Right lobe of liver (tissue), 6 donors: Measurements from ENCODE around the gene SLF2. TPM values are rescaled to one million over a fixed set of nuclear protein-coding genes. Genes with fewer than 3 reads are reported as not detected.

Experiments
- ATAC-seq, 4 donors: fragments of 200-7000 bp; cut with Tn5 transposase; one replicate each; pipeline ENCODE4 v1.9.1; 2020; ENCODE audit warnings: mild to moderate bottlenecking in 4 of 4, moderate library complexity in 4 of 4
- DNase-seq, 3 donors: peaks; one replicate each; pipeline ENCODE4 v3.0.0-alpha.2; 2020
- H3K27ac ChIP-seq, 3 donors: fragments of 200-600 bp; one replicate each; pipeline ENCODE4 v1.8.0; 2022
- H3K27me3 ChIP-seq, 2 donors: fragments of 200-600 bp; one replicate each; pipeline ENCODE4 v1.8.0; 2022
- H3K36me3 ChIP-seq, 4 donors: fragments of 200-600 bp; sonication (generic) in 1 of 4; one replicate each; pipeline versions ENCODE4 v1.5.1 to v1.8.0; 2017 to 2022; ENCODE audit warnings: control low read depth in 1 of 4
- H3K4me1 ChIP-seq, 4 donors: fragments of 200-600 bp; sonication (generic) in 1 of 4; one replicate each; pipeline versions ENCODE4 v1.5.1 to v1.8.0; 2017 to 2022; ENCODE audit warnings: control low read depth in 1 of 4
- H3K4me3 ChIP-seq, 3 donors: fragments of 200-600 bp; one replicate each; pipeline ENCODE4 v1.8.0; 2022
- H3K9me3 ChIP-seq, 4 donors: fragments of 200-600 bp; sonication (generic) in 1 of 4; one replicate each; pipeline versions ENCODE4 v1.5.1 to v1.8.0; 2017 to 2022; ENCODE audit warnings: control low read depth in 1 of 4
- POLR2A ChIP-seq: fragments of 450-650 bp; IDR thresholded peaks from one replicate; pipeline ENCODE4 v1.6.1; 2017; ENCODE audit warnings: antibody characterized with exemption, mild to moderate bottlenecking
- WGBS: methylation state at CpG from one replicate; pipeline ENCODE4 v1.1.6; 2018; ENCODE audit warnings: low coverage, low lambda C conversion rate; ENCODE audit not compliant: insufficient coverage; ENCODE audit errors: missing lambda C conversion rate; 5-methylcytosine and 5-hydroxymethylcytosine counted together
- intact Hi-C, 2 donors: fragments of 100-400 bp; cut with DNase I; formaldehyde crosslinking; loops; one replicate each; pipeline versions ENCODE4 v1.11.2 to v1.14.1; 2022
- total RNA-seq, 6 experiments: library from RNA; depleted of rRNA in 2 of 6; stranded (reverse); fragments of >200 nt in 2 of 6; fragmentation: NEBNext Ultra II Directional in 3 of 6; extraction: Animal tissue kit (Norgen Biotek cat#: 25700) in 3 of 6; gene quantifications; one replicate each; pipeline versions ENCODE4 v1.1.0 to v1.2.4, GENCODE V29; 2016 to 2023
- TF ChIP-seq, protein P1 (sequence below), 4 donors: fragments of 200-600 bp in 3 of 4; fragments of 450-650 bp in 1 of 4; IDR thresholded peaks; one replicate each; pipeline versions ENCODE4 v1.5.1 to v1.8.0; 2016 to 2022; ENCODE audit warnings: antibody characterized with exemption in 4 of 4, mild to moderate bottlenecking in 2 of 4
- donor health status: DM: no; HTN: yes; CAD: no.
- donor health status: DM: no; HTN: no; CAD: no.
- donor health status: DM: no; HTN: no; CAD: no.
- donor health status: DM: no; HTN: yes; CAD: no.
- donor health status: DM: no; HTN: yes; CAD: no.

Gene SLF2
- total RNA-seq, 6 experiments from 2014 or later = 7.1 to 14.2 (median 10.0) TPM

DNA sequence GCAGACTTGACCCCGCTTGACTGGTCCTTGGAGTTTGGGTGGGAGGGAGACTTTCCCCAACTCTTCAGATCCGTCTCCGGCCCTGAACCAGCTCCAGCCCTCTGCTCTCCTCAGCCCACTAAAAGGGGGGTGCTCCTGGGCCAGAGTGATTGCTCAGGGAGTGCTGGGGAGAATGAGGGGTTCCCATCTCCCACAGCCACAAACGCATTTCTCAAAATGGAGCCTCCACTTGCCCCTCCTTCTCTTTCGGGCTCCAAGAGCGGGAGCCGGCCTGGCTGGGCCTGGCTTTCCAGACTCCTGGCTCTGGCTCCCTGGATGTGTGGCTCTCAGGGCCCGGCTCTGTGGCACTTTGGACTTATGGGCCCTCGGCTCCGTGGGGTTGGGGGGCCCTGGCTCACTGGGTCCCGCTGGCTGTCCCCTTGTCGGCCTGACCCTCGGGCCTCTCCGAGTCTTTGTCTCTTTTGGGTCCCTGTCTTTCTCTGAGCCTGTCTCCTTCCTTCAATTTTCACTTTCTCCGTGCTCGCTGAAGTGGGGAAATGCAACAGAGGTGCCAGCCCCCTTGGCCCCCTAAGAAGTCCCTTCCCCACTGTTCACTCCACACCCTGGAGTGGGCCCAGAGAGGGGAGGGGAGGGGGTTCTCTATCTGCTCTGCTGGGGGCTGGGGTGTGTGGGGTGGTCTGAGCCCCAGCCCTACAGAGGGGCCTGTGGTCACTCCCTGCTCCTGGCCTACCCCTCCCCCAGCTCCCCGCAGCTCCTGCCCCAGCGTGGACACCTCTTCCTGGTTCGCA, 87.6 kb downstream of the SLF2 start:
- ATAC-seq (no peak), DNase-seq (no peak)
- peaks cover 0 to 18% (median 3%) of the 10 kb centered on the region in 4 donors for H3K4me1 ChIP-seq
- no peak for TF ChIP-seq POLR2A
- TF ChIP-seq, protein P1, sequence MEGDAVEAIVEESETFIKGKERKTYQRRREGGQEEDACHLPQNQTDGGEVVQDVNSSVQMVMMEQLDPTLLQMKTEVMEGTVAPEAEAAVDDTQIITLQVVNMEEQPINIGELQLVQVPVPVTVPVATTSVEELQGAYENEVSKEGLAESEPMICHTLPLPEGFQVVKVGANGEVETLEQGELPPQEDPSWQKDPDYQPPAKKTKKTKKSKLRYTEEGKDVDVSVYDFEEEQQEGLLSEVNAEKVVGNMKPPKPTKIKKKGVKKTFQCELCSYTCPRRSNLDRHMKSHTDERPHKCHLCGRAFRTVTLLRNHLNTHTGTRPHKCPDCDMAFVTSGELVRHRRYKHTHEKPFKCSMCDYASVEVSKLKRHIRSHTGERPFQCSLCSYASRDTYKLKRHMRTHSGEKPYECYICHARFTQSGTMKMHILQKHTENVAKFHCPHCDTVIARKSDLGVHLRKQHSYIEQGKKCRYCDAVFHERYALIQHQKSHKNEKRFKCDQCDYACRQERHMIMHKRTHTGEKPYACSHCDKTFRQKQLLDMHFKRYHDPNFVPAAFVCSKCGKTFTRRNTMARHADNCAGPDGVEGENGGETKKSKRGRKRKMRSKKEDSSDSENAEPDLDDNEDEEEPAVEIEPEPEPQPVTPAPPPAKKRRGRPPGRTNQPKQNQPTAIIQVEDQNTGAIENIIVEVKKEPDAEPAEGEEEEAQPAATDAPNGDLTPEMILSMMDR (IDR thresholded peaks at IDR 0.05) = no peak
- no peaks in the 10 kb centered on the region for H3K27me3 ChIP-seq
- H3K9me3 ChIP-seq = no peaks in the 10 kb centered on the region
- H3K4me3 ChIP-seq = peak overlapping the region; percentile 44 to 81 (median 78)
- H3K27ac ChIP-seq = peak overlapping the region; percentile 88 to 96 (median 88)
- 60% methylated on average over 9 of the region's 19 CpGs for WGBS
- intact Hi-C loops = loop anchor here in 1 of 2 donors (10.0 kb wide), 1 partner anchor 336 kb away; no protein-coding TSS in a partner anchor
- no peaks in the 10 kb centered on the region for H3K36me3 ChIP-seq

DNA sequence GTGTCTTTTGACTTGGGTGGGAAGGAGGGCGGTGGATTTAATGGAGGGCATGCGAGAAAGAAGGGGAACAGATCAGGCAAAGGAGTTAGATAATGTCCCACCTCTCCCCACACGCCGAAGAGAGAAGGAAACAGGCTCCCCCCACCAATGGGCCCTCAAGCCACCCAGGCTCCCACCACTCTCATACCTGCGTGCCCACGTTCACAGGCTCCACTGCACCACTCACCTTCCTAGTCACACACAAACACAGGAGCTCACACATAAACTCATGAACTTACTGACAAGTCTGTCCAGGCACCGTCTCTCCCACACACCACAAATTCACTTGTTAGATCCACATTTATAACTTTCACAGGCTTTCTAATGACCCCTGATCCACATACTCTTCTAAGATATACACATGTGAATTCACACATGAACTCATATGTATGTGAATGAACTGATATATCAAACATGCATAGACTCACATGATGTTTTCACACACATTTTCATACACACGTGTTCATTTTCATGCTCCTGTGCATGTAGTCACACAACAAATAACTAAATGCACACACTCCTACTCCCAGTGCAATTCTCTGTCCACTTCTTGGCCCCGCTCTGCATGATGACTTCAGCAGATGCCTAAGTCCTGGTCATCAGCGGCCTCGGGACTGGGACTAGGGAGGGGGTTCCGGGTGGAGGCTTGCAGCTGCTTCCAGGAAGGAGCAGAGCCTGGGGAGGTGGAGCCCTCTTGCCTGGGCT, 88.3 kb downstream of the SLF2 start:
- Histone ChIP-seq H3K27me3 (no peaks in the 10 kb centered on the region), H3K27ac (peak overlapping the region; percentile 88 to 96 (median 88)), H3K9me3 (no peaks in the 10 kb centered on the region), H3K4me3 (peak overlapping the region in 1 of 3 donors; percentile 81), H3K4me1 (peaks cover 0 to 18% (median 3%) of the 10 kb centered on the region in 4 donors), H3K36me3 (no peaks in the 10 kb centered on the region)
- intact Hi-C loops = loop anchor here in 1 of 2 donors (10.0 kb wide), 1 partner anchor 336 kb away; no protein-coding TSS in a partner anchor
- TF ChIP-seq, protein P1 (IDR thresholded peaks at IDR 0.05) = no peak
- no peak for TF ChIP-seq POLR2A
- 39% methylated on average over 10 of the region's 12 CpGs for WGBS
- ATAC-seq (peak in 3 of 4 donors; percentile 5 to 35 (median 19)), DNase-seq (peak; percentile 70 to 79 (median 78))

- peaks cover 0 to 14% (median 3%) of the 10 kb centered on the region in 4 donors for H3K4me1 ChIP-seq
- no peaks in the 10 kb centered on the region for H3K36me3 ChIP-seq
- H3K27me3 ChIP-seq = no peaks in the 10 kb centered on the region
- intact Hi-C loops = loop anchor here in 1 of 2 donors (10.0 kb wide), 1 partner anchor 337 kb away; no protein-coding TSS in a partner anchor
- DNase-seq = no peak
- ATAC-seq = no peak
- WGBS = no CpG with 5 or more reads among the region's 5 CpGs
- peak overlapping the region; percentile 26 to 96 (median 77) for H3K27ac ChIP-seq
- TF ChIP-seq, protein P1 (IDR thresholded peaks at IDR 0.05) = no peak
- TF ChIP-seq POLR2A = no peak
- H3K4me3 ChIP-seq = no peak overlapping the region
- H3K9me3 ChIP-seq = no peaks in the 10 kb centered on the region
These were observed 88.9 kb downstream of the SLF2 start for GRCh38 chr10:101001659-101002035.

DNA sequence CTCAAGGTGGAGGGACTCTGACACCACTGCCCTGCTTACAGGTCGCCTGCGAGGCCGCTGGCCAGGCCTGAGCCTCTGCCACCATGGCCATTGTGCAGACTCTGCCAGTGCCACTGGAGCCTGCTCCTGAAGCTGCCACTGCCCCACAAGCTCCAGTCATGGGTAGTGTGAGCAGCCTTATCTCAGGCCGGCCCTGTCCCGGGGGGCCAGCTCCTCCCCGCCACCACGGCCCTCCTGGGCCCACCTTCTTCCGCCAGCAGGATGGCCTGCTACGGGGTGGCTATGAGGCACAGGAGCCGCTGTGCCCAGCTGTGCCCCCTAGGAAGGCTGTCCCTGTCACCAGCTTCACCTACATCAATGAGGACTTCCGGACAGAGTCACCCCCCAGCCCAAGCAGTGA, 89.7 kb downstream of the SLF2 start:
- Histone ChIP-seq H3K27me3 (no peaks in the 10 kb centered on the region), H3K4me1 (peaks cover 0 to 12% (median 3%) of the 10 kb centered on the region in 4 donors), H3K9me3 (no peaks in the 10 kb centered on the region), H3K4me3 (no peak overlapping the region), H3K36me3 (no peaks in the 10 kb centered on the region), H3K27ac (peak overlapping the region in 1 of 3 donors; percentile 77)
- no peak for DNase-seq
- intact Hi-C loops = loop anchor here in 1 of 2 donors (10.0 kb wide), 1 partner anchor 338 kb away; no protein-coding TSS in a partner anchor
- no peak for TF ChIP-seq POLR2A
- TF ChIP-seq, protein P1 (IDR thresholded peaks at IDR 0.05) = no peak
- no peak for ATAC-seq
- WGBS = no CpG with 5 or more reads among the region's 11 CpGs
